ENCODE measurements around the gene ZP4. TPM values are rescaled to one million over a fixed set of nuclear protein-coding genes. Genes with fewer than 3 reads are reported as not detected.

ZP4 gene, protein sequence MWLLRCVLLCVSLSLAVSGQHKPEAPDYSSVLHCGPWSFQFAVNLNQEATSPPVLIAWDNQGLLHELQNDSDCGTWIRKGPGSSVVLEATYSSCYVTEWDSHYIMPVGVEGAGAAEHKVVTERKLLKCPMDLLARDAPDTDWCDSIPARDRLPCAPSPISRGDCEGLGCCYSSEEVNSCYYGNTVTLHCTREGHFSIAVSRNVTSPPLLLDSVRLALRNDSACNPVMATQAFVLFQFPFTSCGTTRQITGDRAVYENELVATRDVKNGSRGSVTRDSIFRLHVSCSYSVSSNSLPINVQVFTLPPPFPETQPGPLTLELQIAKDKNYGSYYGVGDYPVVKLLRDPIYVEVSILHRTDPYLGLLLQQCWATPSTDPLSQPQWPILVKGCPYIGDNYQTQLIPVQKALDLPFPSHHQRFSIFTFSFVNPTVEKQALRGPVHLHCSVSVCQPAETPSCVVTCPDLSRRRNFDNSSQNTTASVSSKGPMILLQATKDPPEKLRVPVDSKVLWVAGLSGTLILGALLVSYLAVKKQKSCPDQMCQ
- total RNA-seq, result not detected in 2 replicates

DNA sequence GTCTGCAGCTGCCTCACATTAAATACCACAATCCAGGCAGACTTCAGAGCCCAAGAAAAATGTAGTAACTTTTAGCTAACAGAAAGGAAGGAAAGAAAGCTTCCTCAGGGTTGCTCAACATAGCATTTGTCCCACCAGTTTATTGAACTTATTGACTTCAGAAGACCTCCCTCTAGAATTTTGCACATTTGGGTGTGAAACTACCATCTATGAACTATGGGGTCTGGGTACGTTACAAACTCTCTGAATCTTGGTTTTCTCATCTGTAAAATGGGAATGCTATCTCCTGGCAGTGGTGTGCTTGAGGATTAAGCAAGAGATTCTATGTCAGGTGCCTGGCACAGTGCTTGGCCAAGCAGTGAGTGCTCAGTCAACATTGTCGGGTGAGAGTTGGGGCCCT lies at the start of gene ZP4:
Gene ZP4 (minus strand): TSS at position 101 of the 400 bp plus-strand sequence. CDS start 287 bp downstream, outside the sequence.

